DMS153 (cell line): Measurements from ENCODE around the gene HMGXB4.
"Not testable (repeated sequence)": the region's sequence is repeated elsewhere in the genome, so short reads cannot be mapped to it uniquely, and the experiment has no call there.

Source experiments
- DNase-seq: peaks from one replicate; lab custom pipeline; 2025; lab: John Stamatoyannopoulos, UW

Gene HMGXB4, protein sequence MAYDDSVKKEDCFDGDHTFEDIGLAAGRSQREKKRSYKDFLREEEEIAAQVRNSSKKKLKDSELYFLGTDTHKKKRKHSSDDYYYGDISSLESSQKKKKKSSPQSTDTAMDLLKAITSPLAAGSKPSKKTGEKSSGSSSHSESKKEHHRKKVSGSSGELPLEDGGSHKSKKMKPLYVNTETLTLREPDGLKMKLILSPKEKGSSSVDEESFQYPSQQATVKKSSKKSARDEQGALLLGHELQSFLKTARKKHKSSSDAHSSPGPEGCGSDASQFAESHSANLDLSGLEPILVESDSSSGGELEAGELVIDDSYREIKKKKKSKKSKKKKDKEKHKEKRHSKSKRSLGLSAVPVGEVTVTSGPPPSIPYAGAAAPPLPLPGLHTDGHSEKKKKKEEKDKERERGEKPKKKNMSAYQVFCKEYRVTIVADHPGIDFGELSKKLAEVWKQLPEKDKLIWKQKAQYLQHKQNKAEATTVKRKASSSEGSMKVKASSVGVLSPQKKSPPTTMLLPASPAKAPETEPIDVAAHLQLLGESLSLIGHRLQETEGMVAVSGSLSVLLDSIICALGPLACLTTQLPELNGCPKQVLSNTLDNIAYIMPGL

DNA sequence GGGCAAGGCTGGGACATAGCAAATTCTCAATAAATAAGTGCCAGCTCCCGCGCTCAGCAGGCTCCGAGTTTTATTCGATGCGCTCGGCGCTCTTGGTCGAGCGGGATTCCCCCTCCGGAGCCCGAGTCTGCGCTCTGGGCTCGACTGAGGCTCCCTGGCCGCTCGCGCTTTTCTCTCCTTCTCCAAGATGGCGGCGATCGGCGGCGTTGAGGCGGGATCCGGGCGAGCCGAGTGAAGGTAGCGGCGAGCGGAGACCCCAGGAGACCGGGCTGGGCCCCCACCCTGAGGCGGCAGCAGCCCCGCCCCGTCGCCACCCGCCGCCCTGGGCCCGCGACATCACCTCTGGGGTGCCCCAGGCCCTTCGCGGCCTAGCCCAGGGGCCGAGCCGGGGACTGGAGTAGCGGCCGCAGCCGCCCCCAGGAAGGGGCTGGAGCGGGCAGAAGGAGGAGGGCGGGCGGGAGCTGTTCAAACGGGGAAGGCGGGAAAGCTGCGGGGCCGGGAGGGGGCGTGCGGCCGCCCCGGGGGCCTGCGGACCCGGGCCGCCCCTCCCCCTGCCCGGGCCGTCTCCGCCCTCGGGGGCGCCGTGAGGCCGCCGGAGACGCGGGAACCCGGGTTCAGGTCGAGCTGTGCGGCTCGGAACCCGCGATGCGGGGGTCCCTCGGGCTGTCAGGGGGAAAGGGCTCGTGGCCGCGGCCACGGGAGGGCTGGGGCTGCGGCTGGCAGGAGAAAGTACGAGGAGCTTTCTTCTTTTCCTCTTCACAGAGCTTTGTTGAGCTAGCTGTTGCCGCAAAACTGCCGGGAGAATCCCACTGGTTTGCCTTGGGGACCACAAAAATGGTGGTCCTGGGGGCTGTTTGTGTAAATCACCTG is at the start of gene HMGXB4:
Gene HMGXB4 (plus strand): TSS at position 173 of the 870 bp plus-strand sequence. CDS start 4,898 bp downstream, outside the sequence.
- peak; percentile 67 for DNase-seq

DNA sequence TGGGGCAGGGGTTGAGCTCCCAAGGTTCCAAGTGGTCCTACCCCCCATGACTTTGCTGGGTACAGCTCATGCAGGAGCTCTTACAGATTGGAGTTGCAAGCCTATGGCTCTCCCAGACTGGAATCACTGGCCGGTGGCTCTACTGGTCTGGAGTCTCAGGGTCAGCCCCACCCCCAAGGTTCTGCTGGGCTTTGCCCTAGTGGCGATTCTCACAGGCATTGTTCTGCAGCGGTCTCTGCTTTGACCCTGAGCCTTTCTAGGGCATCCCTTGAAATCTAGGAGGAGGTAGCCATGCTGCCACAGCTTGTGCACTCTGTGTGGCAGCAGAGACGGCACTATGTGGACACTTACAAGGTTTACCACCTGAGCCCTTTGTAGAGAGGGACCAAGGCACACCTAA is 49.3 kb upstream of the HMGXB4 start:
- no peak for DNase-seq

DNA sequence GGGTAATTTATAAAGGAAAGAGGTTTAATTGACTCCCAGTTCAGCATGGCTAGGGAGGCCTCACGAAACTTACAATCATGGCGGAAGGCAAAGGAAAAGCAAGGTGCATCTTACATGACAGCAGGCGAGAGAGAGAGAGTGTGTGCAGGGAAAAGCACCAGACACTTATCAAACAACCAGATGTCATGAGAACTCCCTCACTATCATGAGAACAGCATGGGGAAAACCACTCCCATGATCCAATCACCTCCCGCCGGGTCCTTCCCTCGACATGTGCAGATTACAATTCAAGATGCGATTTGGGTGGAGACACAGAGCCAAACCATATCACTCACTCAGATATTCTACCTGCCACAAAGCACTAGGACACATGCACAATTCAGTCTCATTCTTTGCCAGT is 48.1 kb upstream of the HMGXB4 start:
- DNase-seq: no peak

DNA sequence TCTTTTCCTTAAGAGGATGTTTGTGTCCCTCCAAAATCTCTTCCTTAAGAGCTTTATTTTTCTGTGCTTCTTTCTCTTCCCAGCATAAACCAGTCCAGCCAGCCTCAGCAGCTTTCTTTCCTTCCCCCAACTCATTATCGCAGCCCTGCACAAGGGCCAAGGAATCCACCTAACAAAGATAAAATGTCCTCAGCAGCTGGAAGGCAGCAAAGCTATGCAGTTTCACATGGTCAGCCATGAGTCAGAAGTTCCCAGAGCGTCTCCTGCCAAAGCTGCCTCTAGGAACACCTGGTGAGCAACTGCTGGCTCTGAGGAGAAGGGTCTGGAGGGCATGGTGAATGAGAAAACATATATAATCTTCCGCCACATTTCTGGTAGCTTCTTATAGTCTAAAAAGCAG is 45.3 kb upstream of the HMGXB4 start:
- DNase-seq: no peak

DNA sequence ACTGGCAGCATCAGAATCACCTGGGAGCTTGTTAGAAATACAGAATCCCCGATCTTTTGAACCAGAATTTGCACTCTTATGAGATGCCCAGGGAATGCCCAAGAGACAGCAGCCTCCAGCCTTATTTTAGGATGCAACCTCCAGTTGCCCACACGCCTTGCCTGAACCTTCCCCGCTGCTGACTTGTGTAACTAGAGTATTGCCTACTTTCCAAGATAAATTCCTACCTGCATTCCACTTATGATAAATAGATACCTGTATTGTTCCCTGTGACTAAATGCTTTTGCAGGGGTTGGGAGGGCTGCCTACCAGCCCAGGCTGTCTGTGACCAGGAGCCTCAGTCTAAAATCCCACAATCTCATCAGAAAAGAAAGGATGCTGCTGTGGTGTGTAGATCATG is 44.3 kb upstream of the HMGXB4 start:
- no peak for DNase-seq

DNA sequence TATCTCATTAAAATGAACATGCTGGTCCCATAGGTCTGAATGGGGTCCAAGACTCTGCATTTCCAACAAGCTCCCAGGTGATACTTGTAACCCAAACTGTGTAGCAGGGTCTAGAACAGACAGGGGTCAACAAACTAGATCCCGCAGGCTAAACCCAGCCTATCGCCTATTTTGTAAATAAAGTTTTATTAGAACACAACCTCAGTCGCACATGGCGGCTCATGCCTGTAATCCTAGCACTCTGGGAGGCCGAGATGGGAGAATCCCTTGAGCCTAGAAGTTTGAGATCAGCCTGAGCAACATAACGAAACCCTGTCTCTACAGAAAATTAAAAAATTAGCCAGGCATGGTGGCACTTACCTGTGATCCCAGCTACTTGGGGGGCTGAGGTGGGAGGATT is 42.3 kb upstream of the HMGXB4 start:
- no peak for DNase-seq

DNA sequence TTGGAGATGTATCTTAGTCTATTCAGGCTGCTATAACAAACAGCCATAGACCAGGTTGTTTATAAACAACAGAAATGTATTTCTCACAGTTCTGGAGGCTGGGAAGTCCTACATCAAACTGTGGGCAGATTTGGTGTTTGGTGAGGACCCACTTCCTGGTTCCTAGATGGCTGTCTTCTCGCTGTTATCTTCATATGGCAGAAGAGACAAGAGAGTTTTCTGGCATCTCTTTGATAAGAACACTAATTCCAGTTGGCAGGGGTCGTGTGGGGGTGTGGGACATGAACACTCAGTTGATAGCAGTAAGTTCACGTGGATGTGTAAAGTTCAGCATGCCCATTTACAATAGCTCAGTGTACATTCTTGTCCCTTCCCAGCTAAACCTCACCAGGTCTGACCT is 41.3 kb upstream of the HMGXB4 start:
- no peak for DNase-seq

DNA sequence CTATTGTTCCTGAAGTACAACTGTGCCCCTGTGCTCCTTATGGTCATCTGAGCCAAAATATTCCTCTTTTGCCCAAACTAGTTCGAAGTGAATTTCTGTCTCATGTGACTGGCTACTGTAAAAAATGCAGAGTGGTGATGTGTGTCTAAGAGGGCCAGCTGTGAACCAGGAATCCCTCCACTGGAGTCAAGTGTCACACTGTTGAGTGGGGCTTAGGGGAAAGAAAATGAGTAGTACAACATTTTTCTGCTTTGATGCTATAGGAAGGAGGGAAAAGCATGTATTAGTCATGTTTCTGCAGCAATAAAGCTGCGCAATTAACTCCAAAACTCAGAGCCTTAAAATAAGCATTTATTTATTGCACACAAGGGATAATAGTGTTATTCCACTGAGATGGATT is 39.8 kb upstream of the HMGXB4 start:
- no peak for DNase-seq

DNA sequence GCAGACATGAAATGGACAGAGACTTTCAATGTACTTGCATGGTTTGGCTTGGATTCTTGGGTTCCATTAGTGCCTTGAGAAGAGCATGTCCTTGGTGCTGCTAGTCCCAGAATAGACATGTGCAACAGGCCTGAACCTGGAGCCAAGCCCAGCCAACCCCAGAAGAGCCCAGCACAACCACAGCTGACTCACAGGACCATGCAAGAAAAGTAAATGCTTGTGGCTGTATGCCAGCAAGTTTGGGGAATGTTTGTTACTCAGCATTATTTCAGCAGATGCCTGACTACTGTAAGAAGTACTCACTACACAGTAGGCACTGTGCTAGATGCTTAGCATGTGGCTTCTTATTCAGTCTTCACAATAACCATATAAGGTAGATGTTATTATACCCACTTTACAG is 39.2 kb upstream of the HMGXB4 start:
- no peak for DNase-seq

DNA sequence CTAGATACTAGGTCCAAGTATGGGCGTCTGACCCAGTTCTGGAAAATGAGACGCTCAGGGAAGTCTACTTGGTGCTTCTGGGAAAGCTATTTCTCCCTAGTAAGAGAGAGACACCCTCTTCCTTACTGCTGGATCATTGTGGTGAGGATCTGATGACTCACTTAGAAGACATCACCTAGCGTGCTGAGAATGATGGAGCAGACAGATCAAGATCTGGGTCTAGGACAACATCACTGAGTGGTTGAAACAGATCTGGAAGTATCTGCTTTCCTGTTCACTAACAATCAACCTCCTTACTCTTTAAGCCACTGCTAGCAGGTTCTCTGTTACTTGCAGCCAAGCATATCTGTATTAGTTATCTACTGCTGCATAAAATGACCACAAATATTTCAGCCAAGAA is 38.3 kb upstream of the HMGXB4 start:
- DNase-seq: no peak

DNA sequence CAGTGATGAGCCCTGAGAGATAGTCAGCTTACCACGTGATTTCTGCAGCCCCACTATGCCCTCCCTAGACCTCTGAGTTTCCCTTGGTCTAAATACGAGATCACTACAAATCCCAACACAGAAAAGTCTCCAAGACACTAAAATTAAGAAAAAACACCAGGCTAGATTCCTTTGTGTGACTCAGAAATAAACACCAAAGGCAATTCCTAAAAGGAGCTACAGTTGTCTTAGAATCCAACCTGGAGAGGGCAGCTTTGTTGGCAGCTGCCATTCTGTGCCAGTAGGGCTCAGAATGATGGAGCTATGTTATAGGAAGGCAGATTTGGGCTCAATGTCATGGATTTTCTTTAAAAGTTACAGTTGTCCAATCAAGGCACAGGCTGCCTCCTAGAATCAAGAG is 37.1 kb upstream of the HMGXB4 start:
- DNase-seq: no peak

DNA sequence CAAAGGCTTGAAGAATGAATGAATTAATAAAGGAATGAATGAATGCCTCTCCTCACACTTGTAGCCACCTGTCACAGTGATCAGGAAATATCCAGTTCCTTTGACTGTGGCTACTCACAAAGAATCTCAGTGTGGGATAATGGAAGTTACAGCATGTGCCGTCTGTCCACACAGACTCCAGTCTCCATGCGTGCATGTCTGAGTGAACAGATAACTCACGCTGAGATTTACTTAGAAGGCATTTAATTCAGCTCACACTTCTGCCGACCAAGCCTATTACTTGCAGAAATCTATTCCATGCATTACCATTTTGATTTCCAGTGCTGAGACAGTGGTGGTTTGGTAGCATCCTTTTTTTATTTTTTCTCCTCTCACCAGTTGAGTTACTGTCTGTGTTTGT is 32.3 kb upstream of the HMGXB4 start:
- no peak for DNase-seq

DNA sequence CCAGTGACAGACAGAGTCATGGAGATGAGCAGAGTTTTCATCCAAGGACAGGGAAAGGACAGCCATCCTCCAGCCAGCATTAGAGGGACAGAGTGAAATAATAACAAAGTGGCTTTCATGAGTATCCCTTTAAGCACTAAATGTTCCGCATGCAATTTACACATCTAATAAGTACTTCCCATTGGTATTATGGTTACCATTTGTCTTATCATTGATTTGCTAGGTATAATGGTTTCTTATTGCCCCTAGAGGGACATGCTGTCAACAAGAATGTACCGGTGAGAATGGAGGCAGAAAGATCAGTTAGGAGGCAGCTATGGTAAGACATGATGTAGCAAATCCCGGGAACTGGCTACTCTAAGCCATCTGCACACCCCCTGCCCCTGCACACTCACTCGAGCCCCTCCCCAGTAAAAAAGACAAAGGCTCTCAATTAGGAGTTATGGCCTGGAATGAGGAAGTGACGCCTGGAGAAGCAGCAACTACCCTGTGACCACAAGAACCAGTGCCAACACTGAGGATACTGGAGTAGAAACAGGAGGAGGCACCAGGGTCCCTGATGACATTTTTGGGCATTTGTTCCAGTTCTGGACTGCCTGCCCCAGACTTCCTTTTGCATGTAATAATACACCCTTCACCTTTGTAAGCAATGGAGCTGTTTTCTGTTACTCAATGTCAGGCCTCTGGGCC is 30.2 kb upstream of the HMGXB4 start:
- DNase-seq: no peak

DNA sequence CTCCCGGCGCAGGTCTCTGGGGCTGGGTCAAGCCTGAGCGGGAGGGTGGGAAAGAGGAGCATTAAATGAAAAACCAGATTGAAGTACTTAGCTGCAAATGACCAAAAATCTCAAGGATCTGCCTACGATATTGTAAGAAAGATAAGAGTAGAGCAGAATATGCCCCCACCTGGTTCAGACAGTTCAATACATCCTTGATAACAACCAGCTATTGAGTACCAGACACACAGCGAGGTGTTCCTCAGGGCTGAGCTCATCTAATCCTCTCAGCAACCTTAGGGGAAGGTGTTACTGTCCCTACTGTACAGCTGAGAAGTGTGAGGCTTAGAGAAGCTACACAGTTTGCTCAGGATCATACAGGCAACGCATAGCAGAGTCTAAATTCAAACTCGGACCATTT is 27.4 kb upstream of the HMGXB4 start:
- DNase-seq: no peak

DNA sequence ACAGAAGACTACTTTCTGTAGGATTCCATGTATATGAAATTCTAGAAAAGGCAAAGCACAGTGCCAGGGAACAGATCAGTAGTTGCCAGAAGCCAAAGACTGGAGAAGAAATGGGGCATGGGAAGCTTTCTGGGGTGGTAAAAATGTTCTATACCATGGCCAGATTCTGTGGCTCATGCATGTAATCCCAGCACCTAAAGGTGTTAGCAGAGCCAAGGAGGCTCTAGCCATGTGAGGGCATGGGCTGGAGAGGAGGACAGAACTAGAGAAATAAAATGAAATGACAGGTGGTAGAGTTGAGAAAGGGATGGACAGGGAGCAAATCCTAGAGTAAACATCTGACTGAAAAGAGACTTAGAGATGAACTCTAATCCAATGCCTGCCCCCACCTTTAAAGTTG is 26.9 kb upstream of the HMGXB4 start:
- DNase-seq: no peak

DNA sequence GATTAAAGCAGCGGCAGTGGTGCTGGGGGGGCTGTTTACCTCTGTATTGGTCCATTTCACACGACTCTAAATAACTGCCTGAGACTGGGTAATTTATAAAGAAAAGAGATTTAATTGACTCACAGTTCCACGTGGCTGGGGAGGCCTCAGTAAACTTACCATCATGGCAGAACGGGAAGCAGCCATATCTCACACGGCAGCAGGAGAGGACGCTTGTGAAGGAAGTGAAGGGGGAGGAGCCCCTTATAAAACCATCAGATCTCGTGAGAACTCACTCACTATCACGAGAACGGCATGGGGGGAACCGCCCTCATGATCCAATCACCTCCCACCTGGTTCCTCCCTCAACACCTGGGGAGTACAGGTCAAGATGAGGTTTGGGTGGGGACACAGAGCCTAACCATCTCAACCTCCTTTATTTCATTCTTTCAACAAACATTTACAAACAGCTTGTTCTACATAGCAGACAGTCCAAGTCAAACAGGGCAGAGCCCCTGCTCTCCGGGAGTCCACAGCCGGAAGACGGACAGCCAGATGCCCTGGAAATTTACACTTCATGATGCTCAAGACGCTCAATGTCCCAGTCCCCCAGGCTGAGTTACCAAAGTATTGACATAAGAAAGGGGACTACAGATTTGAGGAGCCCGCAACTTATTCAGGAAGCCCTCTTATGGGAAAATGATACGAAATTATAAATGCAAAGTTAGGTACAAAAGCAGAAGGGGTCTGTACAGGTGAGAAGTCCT is 26.3 kb upstream of the HMGXB4 start:
- DNase-seq: peak; percentile 35

DNA sequence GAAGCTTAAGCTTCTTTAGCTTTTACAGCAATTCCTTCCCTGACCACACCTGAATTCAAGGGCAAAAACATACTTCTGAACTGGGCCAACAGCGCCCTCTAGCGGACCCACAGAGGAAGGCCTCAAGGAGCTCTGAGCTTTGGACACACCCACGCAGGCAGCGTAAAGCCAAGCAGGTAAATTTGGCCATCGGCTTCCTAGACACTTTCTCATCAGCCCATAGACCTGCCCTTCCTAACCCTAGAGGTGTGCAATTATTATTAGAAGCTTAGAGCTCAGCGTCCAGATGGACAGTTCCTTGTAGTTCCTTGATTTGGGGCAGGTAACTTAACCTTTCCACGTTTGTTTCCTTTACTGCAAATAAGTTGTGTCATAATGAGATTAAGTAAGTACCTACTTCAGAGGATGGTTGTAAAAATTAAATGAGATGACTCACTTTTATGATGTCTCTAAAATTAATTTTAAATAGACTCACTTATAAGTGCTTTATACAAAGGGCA is 25.7 kb upstream of the HMGXB4 start:
- DNase-seq: peak; percentile 73

DNA sequence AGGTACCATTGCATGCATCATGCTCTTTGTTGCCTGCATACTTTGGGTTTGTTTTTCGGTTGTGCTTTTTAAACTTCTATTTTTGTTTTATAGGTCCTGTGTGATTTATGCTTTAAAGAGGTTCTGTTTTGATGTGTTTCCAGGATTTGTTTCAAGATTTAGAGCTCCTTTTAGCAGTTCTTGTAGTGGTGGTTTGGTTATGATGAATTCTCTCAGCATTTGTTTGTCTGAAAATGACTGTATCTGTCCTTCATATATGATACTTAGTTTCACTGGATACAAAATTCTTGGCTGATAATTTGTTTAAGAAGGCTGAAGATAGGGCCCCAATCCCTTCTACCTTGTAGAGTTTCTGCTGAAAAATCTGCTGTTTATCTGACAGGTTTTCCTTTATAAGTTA is 18.5 kb upstream of the HMGXB4 start:
- DNase-seq: not testable (repeated sequence)

DNA sequence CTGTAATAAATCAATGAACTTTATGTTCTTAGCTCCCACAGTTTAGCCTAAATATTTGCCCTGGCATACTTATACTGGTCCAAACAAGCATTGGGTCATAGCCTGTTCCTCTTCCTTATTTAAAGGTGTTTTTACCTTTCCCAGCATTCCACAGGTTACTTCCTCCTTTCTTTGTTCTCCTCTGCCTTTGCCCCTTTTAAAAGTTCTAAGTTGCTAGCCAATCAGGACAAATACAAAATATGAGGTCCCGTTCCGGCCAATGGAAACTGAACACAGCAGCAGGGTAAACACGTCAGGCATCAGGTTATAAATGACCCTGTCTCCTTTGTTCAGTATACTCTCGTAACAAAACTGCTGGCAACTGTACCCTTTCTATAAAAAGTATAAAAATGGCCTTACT is 12.8 kb upstream of the HMGXB4 start:
- not testable (repeated sequence) for DNase-seq

DNA sequence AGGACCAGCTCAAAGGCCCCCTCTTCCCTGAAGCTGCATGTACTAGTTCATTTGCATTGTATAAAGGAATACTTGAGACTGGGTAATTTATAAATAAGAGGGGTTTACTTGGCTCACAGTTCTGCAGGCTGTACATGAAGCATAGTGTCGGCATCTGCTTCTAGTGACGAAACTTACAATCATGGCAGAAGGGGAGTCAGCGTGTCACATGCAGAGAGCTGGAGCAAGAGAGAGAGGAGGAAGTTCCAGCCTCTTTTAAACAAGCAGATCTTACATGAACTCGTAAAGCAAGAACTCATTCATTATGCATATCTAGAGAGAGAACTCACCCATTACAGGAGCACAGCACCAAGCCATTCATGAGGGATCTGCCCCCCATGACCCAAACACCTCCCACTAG is 7.1 kb upstream of the HMGXB4 start:
- no peak for DNase-seq

DNA sequence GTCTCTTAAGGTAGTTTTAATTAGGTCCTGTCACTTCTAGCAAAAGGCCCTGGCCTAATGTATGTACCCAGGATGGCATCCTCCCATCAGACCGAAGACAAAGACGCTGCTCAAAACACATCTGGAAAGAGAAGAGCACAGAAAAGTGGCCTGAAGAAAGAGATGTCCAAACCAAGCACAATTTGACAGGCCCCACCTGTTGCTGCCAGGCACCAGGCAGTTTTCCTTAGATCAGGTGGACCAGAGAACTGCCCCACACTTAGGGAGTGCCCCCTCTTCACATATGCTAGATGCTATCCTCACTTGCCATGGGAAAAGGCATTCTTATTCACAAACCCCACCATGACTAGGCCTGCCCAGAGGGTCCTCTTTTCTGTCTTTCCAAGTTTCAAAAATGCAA is 3.3 kb upstream of the HMGXB4 start:
- no peak for DNase-seq

DNA sequence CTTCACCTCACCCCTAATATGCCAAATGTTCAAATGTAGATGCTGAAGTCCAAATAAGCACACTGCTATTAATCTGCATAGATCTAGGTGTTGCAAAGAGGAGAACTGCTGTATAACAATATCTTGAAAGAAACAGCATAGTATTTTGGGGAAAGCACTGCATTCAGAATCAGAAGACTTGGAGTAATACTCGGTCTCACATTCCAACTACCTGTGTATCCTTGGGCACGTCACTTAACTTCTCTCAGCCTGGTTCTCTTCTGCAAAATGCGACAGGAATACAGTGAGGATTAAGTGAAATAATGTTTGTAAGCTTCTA is 332 bp upstream of the HMGXB4 start:
- no peak for DNase-seq
